ENCODE measurements around the gene NT5C1B.

Gene NT5C1B

DNA sequence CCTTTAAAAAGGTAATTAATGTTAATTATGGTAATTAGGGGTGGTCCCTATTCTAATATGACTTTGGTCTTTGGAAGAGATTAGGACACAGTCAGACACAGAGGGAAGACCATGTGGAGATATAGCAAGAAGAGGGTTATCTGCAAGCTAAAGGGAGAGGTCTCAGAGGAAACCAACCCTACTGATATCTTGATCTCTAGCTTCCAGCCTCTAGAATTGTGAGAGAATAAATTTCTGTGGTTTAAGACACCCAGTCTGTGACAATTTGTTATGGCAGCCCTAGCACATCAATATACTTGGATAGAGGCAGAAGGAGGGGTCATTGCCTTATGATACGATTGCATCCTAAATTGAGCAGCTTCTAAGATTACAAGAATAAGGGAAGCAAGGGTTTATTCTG, 21.3 kb upstream of the NT5C1B start:
- Histone ChIP-seq H3K14ac (ENCODE audit: low read length) (no peak overlapping the region), H3K9me3 (replicated peaks in 1 of 2; ENCODE audit: control insufficient read depth in 2 of 2, insufficient read depth in 1 of 2, low read depth in 1 of 2, low read length in 2 of 2) (no peaks in the 10 kb centered on the region), H3K18ac (ENCODE audit: low read length) (no peak overlapping the region), H2BK5ac (ENCODE audit: low read length) (no peak overlapping the region), H3K79me1 (ENCODE audit: low read depth, low read length) (no peaks in the 10 kb centered on the region), H3K4ac (ENCODE audit: low read length) (no peak overlapping the region), H2AK5ac (ENCODE audit: low read depth, low read length) (no peak overlapping the region), H3K4me1 (ENCODE audit: control insufficient read depth in 2 of 2, insufficient read depth in 1 of 2, low read depth in 1 of 2, low read length in 2 of 2) (no peaks in the 10 kb centered on the region), H2BK15ac (ENCODE audit: low read length) (no peak overlapping the region), H3K4me2 (ENCODE audit: insufficient read depth, low read length, poor library complexity, severe bottlenecking) (no peak overlapping the region), H3K23ac (ENCODE audit: low read depth, low read length, poor library complexity) (no peak overlapping the region), H3K9ac (ENCODE audit: low read depth, low read length, poor library complexity) (no peak overlapping the region), H2BK120ac (ENCODE audit: low read depth, low read length) (no peak overlapping the region), H2BK12ac (ENCODE audit: low read length) (no peak overlapping the region), H4K8ac (ENCODE audit: low read depth, low read length) (no peak overlapping the region), H4K91ac (ENCODE audit: low read depth, low read length, poor library complexity) (no peak overlapping the region), H3K27me3 (ENCODE audit: control insufficient read depth in 3 of 3, insufficient read depth in 3 of 3, low read depth in 1 of 3, low read length in 3 of 3) (no peaks in the 10 kb centered on the region), H2AFZ (ENCODE audit: low read length) (no peak overlapping the region), H3K4me3 (ENCODE audit: low read length in 2 of 2) (no peak overlapping the region), H3K36me3 (replicated peaks in 1 of 2; ENCODE audit: control insufficient read depth in 2 of 2, insufficient read depth in 2 of 2, low read length in 2 of 2) (no peaks in the 10 kb centered on the region), H3K27ac (replicated peaks; ENCODE audit: low read length) (no peak overlapping the region)
- DNase-seq (ENCODE audit: low spot score), result no peak
- no CpG with 5 or more reads among the region's 1 CpG for WGBS, 2 donors (ENCODE audit: extremely low coverage in 2 of 2, insufficient read length in 2 of 2, insufficient replicate concordance in 1 of 2)

DNA sequence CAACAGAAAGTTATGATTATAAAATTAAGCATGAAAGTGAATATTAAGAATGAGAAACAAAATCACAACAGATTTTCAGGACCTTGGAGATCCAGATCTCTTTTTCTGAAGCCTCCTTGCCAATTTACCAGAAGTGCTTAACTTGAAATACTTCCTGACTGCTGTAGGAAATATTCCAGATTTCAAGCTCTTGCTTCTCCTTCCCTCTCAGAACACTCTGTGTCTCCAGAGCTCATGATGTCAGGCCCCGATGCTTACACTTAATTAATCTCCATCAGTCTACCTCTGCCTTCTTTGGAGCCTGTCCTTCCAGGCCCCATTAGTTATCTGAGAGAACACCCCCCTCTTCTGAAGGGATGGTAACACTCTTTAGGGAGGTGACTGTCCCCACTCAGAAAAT, 20.7 kb upstream of the NT5C1B start:
- WGBS, 2 donors (ENCODE audit: extremely low coverage in 2 of 2, insufficient read length in 2 of 2, insufficient replicate concordance in 1 of 2), result no CpG with 5 or more reads among the region's 1 CpG
- Histone ChIP-seq H3K9me3 (replicated peaks in 1 of 2; ENCODE audit: control insufficient read depth in 2 of 2, insufficient read depth in 1 of 2, low read depth in 1 of 2, low read length in 2 of 2) (no peaks in the 10 kb centered on the region), H2AK5ac (ENCODE audit: low read depth, low read length) (no peak overlapping the region), H4K8ac (ENCODE audit: low read depth, low read length) (no peak overlapping the region), H2BK15ac (ENCODE audit: low read length) (no peak overlapping the region), H2BK5ac (ENCODE audit: low read length) (no peak overlapping the region), H3K27me3 (ENCODE audit: control insufficient read depth in 3 of 3, insufficient read depth in 3 of 3, low read depth in 1 of 3, low read length in 3 of 3) (no peaks in the 10 kb centered on the region), H4K91ac (ENCODE audit: low read depth, low read length, poor library complexity) (no peak overlapping the region), H3K18ac (ENCODE audit: low read length) (no peak overlapping the region), H3K14ac (ENCODE audit: low read length) (no peak overlapping the region), H2BK120ac (ENCODE audit: low read depth, low read length) (no peak overlapping the region), H2AFZ (ENCODE audit: low read length) (no peak overlapping the region), H3K4ac (ENCODE audit: low read length) (no peak overlapping the region), H3K4me3 (ENCODE audit: low read length in 2 of 2) (no peak overlapping the region), H3K36me3 (replicated peaks in 1 of 2; ENCODE audit: control insufficient read depth in 2 of 2, insufficient read depth in 2 of 2, low read length in 2 of 2) (no peaks in the 10 kb centered on the region), H2BK12ac (ENCODE audit: low read length) (no peak overlapping the region), H3K27ac (replicated peaks; ENCODE audit: low read length) (no peak overlapping the region), H3K4me2 (ENCODE audit: insufficient read depth, low read length, poor library complexity, severe bottlenecking) (no peak overlapping the region), H3K4me1 (ENCODE audit: control insufficient read depth in 2 of 2, insufficient read depth in 1 of 2, low read depth in 1 of 2, low read length in 2 of 2) (no peaks in the 10 kb centered on the region), H3K9ac (ENCODE audit: low read depth, low read length, poor library complexity) (no peak overlapping the region), H3K79me1 (ENCODE audit: low read depth, low read length) (no peaks in the 10 kb centered on the region), H3K23ac (ENCODE audit: low read depth, low read length, poor library complexity) (no peak overlapping the region)
- DNase-seq (ENCODE audit: low spot score), result no peak

DNA sequence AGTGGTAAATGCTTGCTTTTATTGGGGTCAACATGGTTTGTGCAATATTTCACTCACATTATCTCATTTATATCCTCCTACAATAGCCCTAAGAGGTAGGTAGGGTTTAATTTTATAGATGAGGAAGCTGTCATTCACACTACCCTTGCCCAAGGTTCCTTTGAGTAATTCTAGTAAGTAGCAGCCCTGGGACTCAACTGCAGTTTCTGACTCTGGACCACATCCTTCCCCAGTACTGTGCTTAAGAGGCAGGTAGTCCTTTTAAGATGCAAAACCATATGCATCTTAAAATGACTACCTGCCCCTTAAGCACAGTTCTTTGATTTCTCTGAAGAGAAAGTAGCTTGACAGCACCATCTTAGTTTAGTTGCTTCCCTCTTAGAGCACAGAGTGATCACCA, 15.7 kb upstream of the NT5C1B start:
- no peaks in the 10 kb centered on the region for H3K36me3 ChIP-seq (replicated peaks in 1 of 2; ENCODE audit: control insufficient read depth in 2 of 2, insufficient read depth in 2 of 2, low read length in 2 of 2)
- no peak overlapping the region for H3K27ac ChIP-seq (replicated peaks; ENCODE audit: low read length)
- H2BK12ac ChIP-seq (ENCODE audit: low read length), result no peak overlapping the region
- no peak overlapping the region for H2BK15ac ChIP-seq (ENCODE audit: low read length)
- H2BK5ac ChIP-seq (ENCODE audit: low read length), result no peak overlapping the region
- no peak overlapping the region for H3K9ac ChIP-seq (ENCODE audit: low read depth, low read length, poor library complexity)
- no peak overlapping the region for H3K4me3 ChIP-seq (ENCODE audit: low read length in 2 of 2)
- no peaks in the 10 kb centered on the region for H3K4me1 ChIP-seq (ENCODE audit: control insufficient read depth in 2 of 2, insufficient read depth in 1 of 2, low read depth in 1 of 2, low read length in 2 of 2)
- no peak overlapping the region for H4K8ac ChIP-seq (ENCODE audit: low read depth, low read length)
- H4K91ac ChIP-seq (ENCODE audit: low read depth, low read length, poor library complexity), result no peak overlapping the region
- no peak overlapping the region for H2AK5ac ChIP-seq (ENCODE audit: low read depth, low read length)
- no peaks in the 10 kb centered on the region for H3K9me3 ChIP-seq (replicated peaks in 1 of 2; ENCODE audit: control insufficient read depth in 2 of 2, insufficient read depth in 1 of 2, low read depth in 1 of 2, low read length in 2 of 2)
- no peaks in the 10 kb centered on the region for H3K79me1 ChIP-seq (ENCODE audit: low read depth, low read length)
- no peaks in the 10 kb centered on the region for H3K27me3 ChIP-seq (ENCODE audit: control insufficient read depth in 3 of 3, insufficient read depth in 3 of 3, low read depth in 1 of 3, low read length in 3 of 3)
- no peak overlapping the region for H3K4ac ChIP-seq (ENCODE audit: low read length)
- DNase-seq (ENCODE audit: low spot score), result no peak
- no peak overlapping the region for H2AFZ ChIP-seq (ENCODE audit: low read length)
- H3K18ac ChIP-seq (ENCODE audit: low read length), result no peak overlapping the region
- H3K4me2 ChIP-seq (ENCODE audit: insufficient read depth, low read length, poor library complexity, severe bottlenecking), result no peak overlapping the region
- H2BK120ac ChIP-seq (ENCODE audit: low read depth, low read length), result no peak overlapping the region
- no peak overlapping the region for H3K14ac ChIP-seq (ENCODE audit: low read length)
- H3K23ac ChIP-seq (ENCODE audit: low read depth, low read length, poor library complexity), result no peak overlapping the region

DNA sequence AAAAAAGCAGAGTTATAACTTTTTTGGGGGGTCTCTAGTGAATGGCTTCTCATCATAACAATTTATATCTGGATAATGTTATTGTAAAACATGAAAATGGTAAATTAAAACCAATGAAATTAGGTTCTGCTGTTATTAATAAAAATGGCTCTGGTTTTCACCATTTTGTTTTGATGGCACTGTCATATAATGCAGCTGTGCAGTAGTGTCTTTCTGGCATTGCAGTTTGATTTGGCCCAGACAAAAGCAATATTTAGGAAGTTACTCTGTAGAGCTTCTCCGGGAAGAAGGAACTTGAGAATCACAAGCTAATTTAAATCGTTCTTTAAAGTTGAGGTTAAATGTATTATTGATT, 15.1 kb upstream of the NT5C1B start:
- Histone ChIP-seq H3K27me3 (ENCODE audit: control insufficient read depth in 3 of 3, insufficient read depth in 3 of 3, low read depth in 1 of 3, low read length in 3 of 3) (no peaks in the 10 kb centered on the region), H4K8ac (ENCODE audit: low read depth, low read length) (no peak overlapping the region), H2BK12ac (ENCODE audit: low read length) (no peak overlapping the region), H2BK15ac (ENCODE audit: low read length) (no peak overlapping the region), H3K14ac (ENCODE audit: low read length) (no peak overlapping the region), H3K4me1 (ENCODE audit: control insufficient read depth in 2 of 2, insufficient read depth in 1 of 2, low read depth in 1 of 2, low read length in 2 of 2) (no peaks in the 10 kb centered on the region), H2AK5ac (ENCODE audit: low read depth, low read length) (no peak overlapping the region), H3K27ac (replicated peaks; ENCODE audit: low read length) (no peak overlapping the region), H3K36me3 (replicated peaks in 1 of 2; ENCODE audit: control insufficient read depth in 2 of 2, insufficient read depth in 2 of 2, low read length in 2 of 2) (no peaks in the 10 kb centered on the region), H3K79me1 (ENCODE audit: low read depth, low read length) (no peaks in the 10 kb centered on the region), H4K91ac (ENCODE audit: low read depth, low read length, poor library complexity) (no peak overlapping the region), H3K23ac (ENCODE audit: low read depth, low read length, poor library complexity) (no peak overlapping the region), H3K4ac (ENCODE audit: low read length) (no peak overlapping the region), H2BK5ac (ENCODE audit: low read length) (no peak overlapping the region), H3K18ac (ENCODE audit: low read length) (no peak overlapping the region), H3K9me3 (replicated peaks in 1 of 2; ENCODE audit: control insufficient read depth in 2 of 2, insufficient read depth in 1 of 2, low read depth in 1 of 2, low read length in 2 of 2) (no peaks in the 10 kb centered on the region), H3K9ac (ENCODE audit: low read depth, low read length, poor library complexity) (no peak overlapping the region), H3K4me2 (ENCODE audit: insufficient read depth, low read length, poor library complexity, severe bottlenecking) (no peak overlapping the region), H2AFZ (ENCODE audit: low read length) (no peak overlapping the region), H3K4me3 (ENCODE audit: low read length in 2 of 2) (no peak overlapping the region), H2BK120ac (ENCODE audit: low read depth, low read length) (no peak overlapping the region)
- WGBS, 2 donors (ENCODE audit: extremely low coverage in 2 of 2, insufficient read length in 2 of 2, insufficient replicate concordance in 1 of 2), result no CpG with 5 or more reads among the region's 2 CpGs
- DNase-seq (ENCODE audit: low spot score), result no peak

Measured in neuronal stem cell (in vitro differentiated cells).